Measurements from ENCODE around the gene IER5L.

Gene IER5L

GRCh38 chr9:129165198-129165597, 12.9 kb downstream of the IER5L start:
- TF ChIP-seq ZFX (IDR thresholded peaks at IDR 0.05; ENCODE audit: borderline replicate concordance) (no peak), CTCF (IDR thresholded peaks at IDR 0.05) (no peak)
- H3K27ac ChIP-seq, result peak overlapping the region; percentile 89

- peak overlapping the region; percentile 89 for H3K27ac ChIP-seq
- TF ChIP-seq ZFX (IDR thresholded peaks at IDR 0.05; ENCODE audit: borderline replicate concordance), result no peak
- TF ChIP-seq CTCF (IDR thresholded peaks at IDR 0.05), result no peak
Measured at GRCh38 chr9:129164246-129164930, 13.7 kb downstream of the IER5L start.

- TF ChIP-seq CTCF (IDR thresholded peaks at IDR 0.05), result no peak
- no peak for TF ChIP-seq ZFX (IDR thresholded peaks at IDR 0.05; ENCODE audit: borderline replicate concordance)
- peak overlapping the region; percentile 89 for H3K27ac ChIP-seq
Measured at GRCh38 chr9:129163753-129164152, 14.3 kb downstream of the IER5L start.

- peak overlapping the region; percentile 89; the same call in 1 of the 2 replicates for H3K27ac ChIP-seq
Measured at GRCh38 chr9:129163198-129163670, 14.8 kb downstream of the IER5L start.

- TF ChIP-seq ZFX (IDR thresholded peaks at IDR 0.05; ENCODE audit: borderline replicate concordance) (no peak), CTCF (IDR thresholded peaks at IDR 0.05) (no peak)
- no peak overlapping the region for H3K27ac ChIP-seq
Measured at GRCh38 chr9:129162497-129163197, 15.4 kb downstream of the IER5L start.

GRCh38 chr9:129161534-129161837, 16.6 kb downstream of the IER5L start:
- H3K27ac ChIP-seq, result peak overlapping the region; percentile 27; the same call in 1 of the 2 replicates
- TF ChIP-seq ZFX (IDR thresholded peaks at IDR 0.05; ENCODE audit: borderline replicate concordance) (no peak), CTCF (IDR thresholded peaks at IDR 0.05) (no peak)

- peak overlapping the region; percentile 27; the same call in 1 of the 2 replicates for H3K27ac ChIP-seq
- TF ChIP-seq CTCF (IDR thresholded peaks at IDR 0.05), result no peak
- no peak for TF ChIP-seq ZFX (IDR thresholded peaks at IDR 0.05; ENCODE audit: borderline replicate concordance)
Measured at GRCh38 chr9:129160712-129161533, 17.1 kb downstream of the IER5L start.

Measured in 22Rv1 (cell line).